SU-DHL-6 (cell line): Measurements from ENCODE around the gene FAAP100.

Experiments used
- H2AFZ ChIP-seq: fragments of 200-600 bp; sonication (generic); 2 replicates; pipeline ENCODE4 v1.6.1; 2014; ENCODE audit warnings: low read depth, mild to moderate bottlenecking, moderate library complexity, mixed read lengths, antibody characterized with exemption, low read length; ENCODE audit not compliant: severe bottlenecking
- H3F3A ChIP-seq: fragments of 200-600 bp; shearing (Covaris generic); 2 replicates; pipeline ENCODE4 v1.6.0; 2016; ENCODE audit warnings: antibody characterized with exemption, mild to moderate bottlenecking; ENCODE audit not compliant: insufficient read depth
- H3K27ac ChIP-seq: fragments of 200-600 bp; sonication (generic); 2 replicates; pipeline ENCODE4 v1.5.1; 2016; ENCODE audit warnings: low read depth, mild to moderate bottlenecking, low read length, moderate library complexity, mixed read lengths
- H3K27me3 ChIP-seq: fragments of 200-600 bp; sonication (generic), shearing (Covaris generic); 2 replicates; pipeline ENCODE4 v1.6.0; 2014; ENCODE audit warnings: mild to moderate bottlenecking, low read length
- H3K36me3 ChIP-seq: fragments of 200-600 bp; sonication (generic); 2 replicates; pipeline ENCODE4 v1.6.1; 2014; ENCODE audit warnings: mild to moderate bottlenecking, low read length, mixed read lengths
- H3K4me2 ChIP-seq: fragments of 300-600, 200-600 bp; shearing (Covaris generic), sonication (generic); 2 replicates; pipeline ENCODE4 v1.6.0; 2014; ENCODE audit warnings: low read length, low read depth, mild to moderate bottlenecking; ENCODE audit not compliant: poor library complexity, severe bottlenecking
- H3K4me3 ChIP-seq: fragments of 200-600 bp; sonication (generic); 2 replicates; pipeline ENCODE4 v1.5.1; 2014; ENCODE audit warnings: antibody characterized with exemption, low read length, mild to moderate bottlenecking, mixed read lengths; ENCODE audit not compliant: insufficient read depth, poor library complexity, severe bottlenecking
- H3K79me2 ChIP-seq: fragments of 200-600 bp; sonication (generic); 2 replicates; pipeline ENCODE4 v1.6.1; 2014; ENCODE audit warnings: mild to moderate bottlenecking, low read length, moderate library complexity; ENCODE audit not compliant: insufficient read depth
- H3K9ac ChIP-seq: fragments of 200-600 bp; sonication (generic); 2 replicates; pipeline ENCODE4 v1.7.0; 2014; ENCODE audit warnings: mild to moderate bottlenecking, low read length
- H3K9me2 ChIP-seq: fragments of 200-600 bp; sonication (generic); replicated peaks from 2 replicates; pipeline ENCODE4 v1.6.1; 2014; ENCODE audit warnings: low read length; ENCODE audit not compliant: insufficient read depth
- H3K9me3 ChIP-seq: fragments of 200-600 bp; sonication (generic); 2 replicates; pipeline ENCODE4 v1.6.1; 2014; ENCODE audit warnings: low read length, mixed read lengths; ENCODE audit not compliant: insufficient read depth
- H4K20me1 ChIP-seq: fragments of 200-600 bp; sonication (generic); 2 replicates; pipeline ENCODE4 v1.6.1; 2014; ENCODE audit warnings: low read depth, mild to moderate bottlenecking, antibody characterized with exemption, low read length, moderate library complexity, mixed read lengths
- CTCF ChIP-seq: fragments of 200-600 bp; sonication (generic); IDR thresholded peaks from one replicate; pipeline ENCODE4 v1.5.1; 2017; ENCODE audit warnings: antibody characterized with exemption, mild to moderate bottlenecking, low read length, moderate library complexity; ENCODE audit not compliant: insufficient read depth, poor library complexity, severe bottlenecking
- EZH2phosphoT487 ChIP-seq: fragments of 200-600 bp; sonication (generic), shearing (Covaris generic); conservative IDR thresholded peaks from 2 replicates; pipeline ENCODE4 v1.6.1; 2018; ENCODE audit warnings: mild to moderate bottlenecking, antibody characterized with exemption, low read length, moderate library complexity, mixed read lengths

FAAP100 gene

GRCh38 chr17:81500047-81500446, 52.1 kb downstream of the FAAP100 start:
- H2AFZ ChIP-seq: no peak overlapping the region
- no peaks in the 10 kb centered on the region for H3K9me3 ChIP-seq
- no peak for TF ChIP-seq CTCF
- TF ChIP-seq EZH2phosphoT487: no peak
- H3K9me2 ChIP-seq: no peaks in the 10 kb centered on the region
- no peak overlapping the region for H3K4me3 ChIP-seq
- H3K79me2 ChIP-seq: no peaks in the 10 kb centered on the region
- no peak overlapping the region for H3K4me2 ChIP-seq
- no peak overlapping the region for H3K9ac ChIP-seq
- no peaks in the 10 kb centered on the region for H4K20me1 ChIP-seq
- no peaks in the 10 kb centered on the region for H3K27me3 ChIP-seq
- H3K36me3 ChIP-seq: no peaks in the 10 kb centered on the region
- H3K27ac ChIP-seq: no peak overlapping the region
- no peaks in the 10 kb centered on the region for H3F3A ChIP-seq

GRCh38 chr17:81499601-81499970, 52.6 kb downstream of the FAAP100 start:
- no peaks in the 10 kb centered on the region for H3K9me3 ChIP-seq
- no peaks in the 10 kb centered on the region for H3F3A ChIP-seq
- no peak overlapping the region for H3K27ac ChIP-seq
- H3K4me2 ChIP-seq: no peak overlapping the region
- no peaks in the 10 kb centered on the region for H4K20me1 ChIP-seq
- no peaks in the 10 kb centered on the region for H3K27me3 ChIP-seq
- no peaks in the 10 kb centered on the region for H3K36me3 ChIP-seq
- no peaks in the 10 kb centered on the region for H3K79me2 ChIP-seq
- no peaks in the 10 kb centered on the region for H3K9me2 ChIP-seq
- no peak overlapping the region for H3K9ac ChIP-seq
- H2AFZ ChIP-seq: no peak overlapping the region
- no peak overlapping the region for H3K4me3 ChIP-seq
- no peak for TF ChIP-seq CTCF
- no peak for TF ChIP-seq EZH2phosphoT487

- Histone ChIP-seq H3K9ac (no peak overlapping the region), H3K79me2 (no peaks in the 10 kb centered on the region), H4K20me1 (no peaks in the 10 kb centered on the region), H3K9me3 (no peaks in the 10 kb centered on the region), H3K36me3 (no peaks in the 10 kb centered on the region), H3K27ac (no peak overlapping the region), H3K4me2 (no peak overlapping the region), H3K9me2 (no peaks in the 10 kb centered on the region), H2AFZ (no peak overlapping the region), H3F3A (no peaks in the 10 kb centered on the region), H3K27me3 (no peaks in the 10 kb centered on the region), H3K4me3 (no peak overlapping the region)
- TF ChIP-seq EZH2phosphoT487: no peak
- TF ChIP-seq CTCF: no peak
These were observed 53.1 kb downstream of the FAAP100 start for GRCh38 chr17:81498953-81499600.
